ES-I3 (cell line): ENCODE results near the gene BEST2.
A peak's percentile ranks its signal among the peaks of the same experiment; 100 is the strongest.

Experiments
- H3K36me3 ChIP-seq: 2 replicates; pipeline ENCODE4 v1.6.1; 2013; ENCODE audit warnings: mild to moderate bottlenecking, low read length, control low read depth, moderate library complexity; ENCODE audit not compliant: insufficient read depth
- H3K4me1 ChIP-seq: 2 replicates; pipeline ENCODE4 v1.6.1; 2013; ENCODE audit warnings: mild to moderate bottlenecking, control low read depth, low read length; ENCODE audit not compliant: insufficient read depth
- H3K9ac ChIP-seq: 2 replicates; pipeline ENCODE4 v1.6.1; 2013; ENCODE audit warnings: low read depth, mild to moderate bottlenecking, low read length, moderate library complexity
- H3K9me3 ChIP-seq: 2 replicates; pipeline ENCODE4 v1.6.1; 2013; ENCODE audit warnings: mild to moderate bottlenecking, low read length, moderate library complexity; ENCODE audit not compliant: control insufficient read depth, insufficient read depth

The BEST2 gene

GRCh38 chr19:12769689-12770088 is 18.1 kb downstream of the BEST2 start:
- Histone ChIP-seq H3K4me1 (no peaks in the 10 kb centered on the region), H3K9ac (0 out of 2 replicates have a peak overlapping the region, but pooled peaks have one; percentile 9), H3K9me3 (no peaks in the 10 kb centered on the region), H3K36me3 (no peaks in the 10 kb centered on the region)

- H3K9ac ChIP-seq, result no peak overlapping the region
- no peaks in the 10 kb centered on the region for H3K9me3 ChIP-seq
- H3K4me1 ChIP-seq, result no peaks in the 10 kb centered on the region
- H3K36me3 ChIP-seq, result no peaks in the 10 kb centered on the region
Observed at GRCh38 chr19:12770922-12771321, 19.3 kb downstream of the BEST2 start.

GRCh38 chr19:12772323-12772722 is 20.7 kb downstream of the BEST2 start:
- Histone ChIP-seq H3K4me1 (no peaks in the 10 kb centered on the region), H3K9me3 (no peaks in the 10 kb centered on the region), H3K9ac (no peak overlapping the region), H3K36me3 (no peaks in the 10 kb centered on the region)

GRCh38 chr19:12773571-12773970 is 22.0 kb downstream of the BEST2 start:
- H3K4me1 ChIP-seq, result no peaks in the 10 kb centered on the region; the same call in 1 of the 2 replicates
- H3K9ac ChIP-seq, result no peak overlapping the region
- no peaks in the 10 kb centered on the region for H3K36me3 ChIP-seq
- H3K9me3 ChIP-seq, result no peaks in the 10 kb centered on the region

- H3K36me3 ChIP-seq, result no peaks in the 10 kb centered on the region
- peak within 1 kb of the TSS; percentile 67 for H3K9ac ChIP-seq
- H3K4me1 ChIP-seq, result no peaks in the 10 kb centered on the region; the same call in 1 of the 2 replicates
- H3K9me3 ChIP-seq, result no peaks in the 10 kb centered on the region
Observed at GRCh38 chr19:12774588-12775555, 23.3 kb downstream of the BEST2 start, which contains the start of gene HOOK2. TSS of gene HOOK2 (minus strand) at chr19:12775552. CDS start at chr19:12775449, 103 bp downstream.

GRCh38 chr19:12777217-12778016 is 25.8 kb downstream of the BEST2 start:
- Histone ChIP-seq H3K9ac (peak overlapping the region; percentile 66; the same call in 1 of the 2 replicates), H3K4me1 (no peaks in the 10 kb centered on the region; the same call in 1 of the 2 replicates), H3K36me3 (no peaks in the 10 kb centered on the region), H3K9me3 (no peaks in the 10 kb centered on the region)

- Histone ChIP-seq H3K4me1 (no peaks in the 10 kb centered on the region; the same call in 1 of the 2 replicates), H3K36me3 (no peaks in the 10 kb centered on the region), H3K9ac (peak overlapping the region; percentile 66), H3K9me3 (no peaks in the 10 kb centered on the region)
Observed at GRCh38 chr19:12778017-12778904, 26.7 kb downstream of the BEST2 start.

- Histone ChIP-seq H3K4me1 (peaks cover 4% of the 10 kb centered on the region; the same call in 1 of the 2 replicates), H3K36me3 (no peaks in the 10 kb centered on the region), H3K9me3 (no peaks in the 10 kb centered on the region), H3K9ac (peak overlapping the region; percentile 66)
Observed at GRCh38 chr19:12778905-12779161, 27.2 kb downstream of the BEST2 start.

GRCh38 chr19:12779162-12779993 is 27.8 kb downstream of the BEST2 start:
- Histone ChIP-seq H3K36me3 (no peaks in the 10 kb centered on the region), H3K9ac (peak overlapping the region; percentile 66), H3K4me1 (peaks cover 4% of the 10 kb centered on the region; the same call in 1 of the 2 replicates), H3K9me3 (no peaks in the 10 kb centered on the region)

- Histone ChIP-seq H3K36me3 (no peaks in the 10 kb centered on the region), H3K9ac (peak overlapping the region; percentile 55; the same call in 1 of the 2 replicates), H3K4me1 (peaks cover 9% of the 10 kb centered on the region; the same call in 1 of the 2 replicates), H3K9me3 (no peaks in the 10 kb centered on the region)
Observed at GRCh38 chr19:12782174-12782423, 30.5 kb downstream of the BEST2 start.

GRCh38 chr19:12782424-12783290 is 31.1 kb downstream of the BEST2 start:
- Histone ChIP-seq H3K9ac (peak overlapping the region; percentile 55; the same call in 1 of the 2 replicates), H3K9me3 (no peaks in the 10 kb centered on the region), H3K4me1 (peaks cover 9% of the 10 kb centered on the region; the same call in 1 of the 2 replicates), H3K36me3 (no peaks in the 10 kb centered on the region)

- H3K9ac ChIP-seq, result no peak overlapping the region
- H3K9me3 ChIP-seq, result no peaks in the 10 kb centered on the region
- H3K4me1 ChIP-seq, result peaks cover 13% of the 10 kb centered on the region
- no peaks in the 10 kb centered on the region for H3K36me3 ChIP-seq
Observed at GRCh38 chr19:12783291-12783848, 31.8 kb downstream of the BEST2 start.
